Liver (tissue), 9 donors: ENCODE data around the gene PRICKLE4. TPM values are rescaled to one million over a fixed set of nuclear protein-coding genes. Genes with fewer than 3 reads are reported as not detected.

Source experiments
- DNase-seq: peaks from one replicate; pipeline ENCODE4 v3.0.0-alpha.2; 2017; ENCODE audit warnings: low spot score
- H3K27ac ChIP-seq, 2 donors: one replicate each; pipeline ENCODE4 v1.7.0; 2013; ENCODE audit warnings: inconsistent platforms in 2 of 2, low read length in 2 of 2, control low read depth in 1 of 2, low read depth in 1 of 2, mild to moderate bottlenecking in 1 of 2
- H3K27me3 ChIP-seq, 4 donors: one replicate each; pipeline versions ENCODE4 v1.6.1 to v1.7.0; 2013; ENCODE audit warnings: low read length in 3 of 4, inconsistent platforms in 1 of 4, mild to moderate bottlenecking in 1 of 4, moderate library complexity in 1 of 4; ENCODE audit not compliant: control insufficient read depth in 4 of 4, insufficient read depth in 4 of 4
- H3K36me3 ChIP-seq, 4 donors: one replicate each; pipeline versions ENCODE4 v1.6.1 to v1.7.0; 2013; ENCODE audit warnings: low read length in 3 of 4, mild to moderate bottlenecking in 3 of 4, low read depth in 1 of 4, moderate library complexity in 1 of 4; ENCODE audit not compliant: control insufficient read depth in 4 of 4, insufficient read depth in 3 of 4
- H3K4me1 ChIP-seq, 4 donors: one replicate each; pipeline versions ENCODE4 v1.6.1 to v1.7.0; 2013; ENCODE audit warnings: low read length in 3 of 4, mild to moderate bottlenecking in 3 of 4, moderate library complexity in 1 of 4; ENCODE audit not compliant: control insufficient read depth in 4 of 4, insufficient read depth in 4 of 4
- H3K4me3 ChIP-seq, 3 donors: one replicate each; pipeline versions ENCODE4 v1.6.1 to v1.7.0; 2013; ENCODE audit warnings: low read length in 3 of 3, control low read depth in 1 of 3, low read depth in 1 of 3, mild to moderate bottlenecking in 1 of 3
- H3K9ac ChIP-seq, 2 donors: one replicate each; pipeline ENCODE4 v1.7.0; 2013; ENCODE audit warnings: low read length in 2 of 2, mild to moderate bottlenecking in 2 of 2, moderate library complexity in 2 of 2, control low read depth in 1 of 2, low read depth in 1 of 2
- H3K9me3 ChIP-seq, 4 donors: one replicate each; pipeline versions ENCODE4 v1.6.1 to v1.7.0; 2013; ENCODE audit warnings: low read length in 3 of 4; ENCODE audit not compliant: control insufficient read depth in 4 of 4
- EGR1 ChIP-seq, 2 donors: IDR thresholded peaks; 2 replicates each; pipeline ENCODE4 v1.6.1; 2016 to 2018; ENCODE audit warnings: antibody characterized with exemption in 2 of 2, low read depth in 2 of 2
- FOXA1 ChIP-seq: IDR thresholded peaks from 2 replicates; pipeline ENCODE4 v1.6.1; 2016; ENCODE audit warnings: antibody characterized with exemption
- GABPA ChIP-seq, 2 donors: IDR thresholded peaks in 1 of 2; conservative IDR thresholded peaks in 1 of 2; 2 replicates each; pipeline ENCODE4 v1.6.1; 2016; ENCODE audit warnings: antibody characterized with exemption in 2 of 2, mild to moderate bottlenecking in 1 of 2, moderate library complexity in 1 of 2
- HNF4A ChIP-seq, 2 donors: conservative IDR thresholded peaks; 2 replicates each; pipeline ENCODE4 v1.6.1; 2016; ENCODE audit warnings: antibody characterized with exemption in 2 of 2, mild to moderate bottlenecking in 2 of 2
- HNF4G ChIP-seq: IDR thresholded peaks from 2 replicates; pipeline ENCODE4 v1.6.1; 2016; ENCODE audit warnings: antibody characterized with exemption
- JUND ChIP-seq, 2 donors: IDR thresholded peaks; 2 replicates each; pipeline ENCODE4 v1.6.1; 2016; ENCODE audit warnings: antibody characterized with exemption in 2 of 2
- RAD21 ChIP-seq, 2 donors: IDR thresholded peaks; 2 replicates each; pipeline ENCODE4 v1.6.1; 2016; ENCODE audit warnings: antibody characterized with exemption in 2 of 2, mild to moderate bottlenecking in 2 of 2
- TAF1 ChIP-seq: conservative IDR thresholded peaks from 2 replicates; pipeline ENCODE4 v1.6.1; 2016; ENCODE audit warnings: antibody characterized with exemption, mild to moderate bottlenecking
- YY1 ChIP-seq: IDR thresholded peaks from 2 replicates; pipeline ENCODE4 v1.6.1; 2016; ENCODE audit warnings: antibody characterized with exemption, mild to moderate bottlenecking
- WGBS: extraction: QIAGEN DNeasy Blood & Tissue Kit; methylation state at CpG from one replicate; pipeline ENCODE4 v1.1.7; 2013; 5-methylcytosine and 5-hydroxymethylcytosine counted together
- polyA plus RNA-seq, 2 donors: library from polyadenylated mRNA; stranded (reverse) in 1 of 2; unstranded in 1 of 2; fragments of 200-250 nt in 1 of 2; fragments of >200 nt in 1 of 2; fragmentation: Nextera tagmentation in 1 of 2; extraction: Ambion mirVana in 1 of 2; gene quantifications; one replicate each; pipeline versions ENCODE4 v1.2.1 to v1.2.3, GENCODE V29; 2013 to 2015
- total RNA-seq, 2 donors: library from RNA; depleted of rRNA; stranded (reverse); fragments of >200 nt; gene quantifications; one replicate each; pipeline ENCODE4 v1.2.3, GENCODE V29; 2014
- TF ChIP-seq, protein P1 (sequence below): IDR thresholded peaks from 2 replicates; pipeline ENCODE4 v1.6.1; 2016; ENCODE audit warnings: antibody characterized with exemption
- TF ChIP-seq, protein P2 (sequence below): IDR thresholded peaks from 2 replicates; pipeline ENCODE4 v1.6.1; 2016; ENCODE audit warnings: antibody characterized with exemption
- TF ChIP-seq, protein P3 (sequence below): IDR thresholded peaks from 2 replicates; pipeline ENCODE4 v1.6.1; 2016; ENCODE audit warnings: antibody characterized with exemption
- TF ChIP-seq, protein P4 (sequence below): fragments of 150-350 bp; IDR thresholded peaks from 2 replicates; pipeline ENCODE4 v1.5.1; 2017; ENCODE audit warnings: improper control_type of control experiment, low read depth, low read length; ENCODE audit not compliant: missing input control
- TF ChIP-seq, protein P5 (sequence below): IDR thresholded peaks from 2 replicates; pipeline ENCODE4 v1.6.1; 2016; ENCODE audit warnings: antibody characterized with exemption, mild to moderate bottlenecking
- donor health status: healthy.
- donor health status: healthy.
- donor health status: healthy.
- donor health status: healthy.
- donor health status: healthy.

PRICKLE4 gene
- total and polyA plus RNA-seq, 4 donors: 0.37 to 1.4 (median 0.98) TPM; not detected in 1

DNA sequence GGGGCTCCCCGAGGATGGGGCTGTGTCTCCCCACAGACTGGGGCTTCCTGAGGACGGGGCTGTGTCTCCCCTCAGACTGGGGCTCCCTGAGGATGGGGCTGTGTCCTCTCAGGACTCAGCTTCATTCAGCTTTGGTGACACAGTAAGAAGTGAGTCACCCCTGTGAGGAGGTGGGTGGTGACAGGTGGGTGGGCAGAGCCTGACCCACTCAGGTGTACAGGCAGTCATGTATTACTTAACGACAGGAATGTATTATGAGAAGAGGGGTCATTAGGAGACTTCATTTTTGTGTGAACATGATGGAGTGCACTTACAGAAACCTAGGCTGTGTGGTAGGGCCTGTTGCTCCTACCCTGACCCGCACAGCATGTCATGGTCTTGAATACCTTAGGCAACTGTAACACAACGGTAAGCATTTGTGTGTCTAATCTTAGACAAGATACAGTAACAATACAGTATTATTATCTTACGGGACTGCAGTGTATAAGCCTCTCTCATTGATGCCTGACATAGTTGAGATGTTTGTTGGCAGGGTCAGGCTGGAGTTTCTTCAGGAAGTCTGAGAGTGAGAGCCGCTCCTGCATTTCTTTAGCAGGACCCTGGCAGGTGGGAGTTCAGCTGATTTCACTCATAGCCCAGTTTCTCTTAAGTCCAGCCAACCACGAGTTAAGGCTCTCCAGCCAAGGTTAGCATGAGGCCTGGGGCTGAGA, 22.5 kb upstream of the PRICKLE4 start:
- DNase-seq: no peak
- WGBS: 85% methylated on average over 8 of the region's 8 CpGs

DNA sequence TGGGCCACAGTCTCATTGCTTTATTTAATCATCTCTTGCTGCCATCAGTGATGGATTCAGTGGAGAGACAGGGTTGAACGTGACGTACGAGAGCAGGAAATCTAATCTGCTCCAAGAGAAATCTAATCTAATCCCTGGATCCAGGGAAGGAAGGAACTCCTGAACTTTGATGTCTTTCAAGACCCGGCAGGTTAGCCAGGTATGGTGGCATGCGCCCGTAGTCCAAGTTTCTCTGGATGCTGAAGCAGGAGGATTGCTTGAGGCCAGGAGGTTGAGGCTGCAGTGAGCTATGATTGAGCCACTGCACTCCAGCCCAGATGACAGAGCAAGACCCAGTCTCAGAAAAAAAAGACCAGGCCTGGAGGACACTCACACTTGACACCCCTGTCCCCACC, 21.9 kb upstream of the PRICKLE4 start:
- no peak for DNase-seq

More for the DNA sequence above, 22.5 kb upstream of the PRICKLE4 start:
- no peaks in the 10 kb centered on the region for H3K4me1 ChIP-seq
- TF ChIP-seq, protein P1, sequence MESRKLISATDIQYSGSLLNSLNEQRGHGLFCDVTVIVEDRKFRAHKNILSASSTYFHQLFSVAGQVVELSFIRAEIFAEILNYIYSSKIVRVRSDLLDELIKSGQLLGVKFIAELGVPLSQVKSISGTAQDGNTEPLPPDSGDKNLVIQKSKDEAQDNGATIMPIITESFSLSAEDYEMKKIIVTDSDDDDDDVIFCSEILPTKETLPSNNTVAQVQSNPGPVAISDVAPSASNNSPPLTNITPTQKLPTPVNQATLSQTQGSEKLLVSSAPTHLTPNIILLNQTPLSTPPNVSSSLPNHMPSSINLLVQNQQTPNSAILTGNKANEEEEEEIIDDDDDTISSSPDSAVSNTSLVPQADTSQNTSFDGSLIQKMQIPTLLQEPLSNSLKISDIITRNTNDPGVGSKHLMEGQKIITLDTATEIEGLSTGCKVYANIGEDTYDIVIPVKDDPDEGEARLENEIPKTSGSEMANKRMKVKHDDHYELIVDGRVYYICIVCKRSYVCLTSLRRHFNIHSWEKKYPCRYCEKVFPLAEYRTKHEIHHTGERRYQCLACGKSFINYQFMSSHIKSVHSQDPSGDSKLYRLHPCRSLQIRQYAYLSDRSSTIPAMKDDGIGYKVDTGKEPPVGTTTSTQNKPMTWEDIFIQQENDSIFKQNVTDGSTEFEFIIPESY: no peak
- TF ChIP-seq HNF4A (conservative IDR thresholded peaks at IDR 0.05): no peak
- H3K4me3 ChIP-seq: no peak overlapping the region
- H3K36me3 ChIP-seq: no peaks in the 10 kb centered on the region
- no peak overlapping the region for H3K27ac ChIP-seq
- H3K9me3 ChIP-seq: no peaks in the 10 kb centered on the region
- H3K27me3 ChIP-seq: no peaks in the 10 kb centered on the region
- H3K9ac ChIP-seq: no peak overlapping the region

More for the DNA sequence above, 21.9 kb upstream of the PRICKLE4 start:
- Histone ChIP-seq H3K36me3 (no peaks in the 10 kb centered on the region), H3K9me3 (no peaks in the 10 kb centered on the region), H3K27ac (no peak overlapping the region), H3K27me3 (no peaks in the 10 kb centered on the region), H3K4me3 (no peak overlapping the region), H3K9ac (no peak overlapping the region), H3K4me1 (no peaks in the 10 kb centered on the region)
- TF ChIP-seq, protein P2, sequence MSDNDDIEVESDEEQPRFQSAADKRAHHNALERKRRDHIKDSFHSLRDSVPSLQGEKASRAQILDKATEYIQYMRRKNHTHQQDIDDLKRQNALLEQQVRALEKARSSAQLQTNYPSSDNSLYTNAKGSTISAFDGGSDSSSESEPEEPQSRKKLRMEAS: no peak
- TF ChIP-seq FOXA1 (no peak), JUND (IDR thresholded peaks at IDR 0.05) (no peak), EGR1 (IDR thresholded peaks at IDR 0.05; ENCODE audit: low read depth in 2 of 2) (no peak), TAF1 (no peak), RAD21 (IDR thresholded peaks at IDR 0.05) (no peak), GABPA (IDR thresholded peaks at IDR 0.05 in 1 of 2, conservative IDR thresholded peaks at IDR 0.05 in 1 of 2) (no peak), YY1 (no peak), HNF4G (no peak)
- TF ChIP-seq, protein P3, sequence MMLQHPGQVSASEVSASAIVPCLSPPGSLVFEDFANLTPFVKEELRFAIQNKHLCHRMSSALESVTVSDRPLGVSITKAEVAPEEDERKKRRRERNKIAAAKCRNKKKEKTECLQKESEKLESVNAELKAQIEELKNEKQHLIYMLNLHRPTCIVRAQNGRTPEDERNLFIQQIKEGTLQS: no peak
- TF ChIP-seq, protein P4, sequence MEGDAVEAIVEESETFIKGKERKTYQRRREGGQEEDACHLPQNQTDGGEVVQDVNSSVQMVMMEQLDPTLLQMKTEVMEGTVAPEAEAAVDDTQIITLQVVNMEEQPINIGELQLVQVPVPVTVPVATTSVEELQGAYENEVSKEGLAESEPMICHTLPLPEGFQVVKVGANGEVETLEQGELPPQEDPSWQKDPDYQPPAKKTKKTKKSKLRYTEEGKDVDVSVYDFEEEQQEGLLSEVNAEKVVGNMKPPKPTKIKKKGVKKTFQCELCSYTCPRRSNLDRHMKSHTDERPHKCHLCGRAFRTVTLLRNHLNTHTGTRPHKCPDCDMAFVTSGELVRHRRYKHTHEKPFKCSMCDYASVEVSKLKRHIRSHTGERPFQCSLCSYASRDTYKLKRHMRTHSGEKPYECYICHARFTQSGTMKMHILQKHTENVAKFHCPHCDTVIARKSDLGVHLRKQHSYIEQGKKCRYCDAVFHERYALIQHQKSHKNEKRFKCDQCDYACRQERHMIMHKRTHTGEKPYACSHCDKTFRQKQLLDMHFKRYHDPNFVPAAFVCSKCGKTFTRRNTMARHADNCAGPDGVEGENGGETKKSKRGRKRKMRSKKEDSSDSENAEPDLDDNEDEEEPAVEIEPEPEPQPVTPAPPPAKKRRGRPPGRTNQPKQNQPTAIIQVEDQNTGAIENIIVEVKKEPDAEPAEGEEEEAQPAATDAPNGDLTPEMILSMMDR: no peak
- TF ChIP-seq, protein P5, sequence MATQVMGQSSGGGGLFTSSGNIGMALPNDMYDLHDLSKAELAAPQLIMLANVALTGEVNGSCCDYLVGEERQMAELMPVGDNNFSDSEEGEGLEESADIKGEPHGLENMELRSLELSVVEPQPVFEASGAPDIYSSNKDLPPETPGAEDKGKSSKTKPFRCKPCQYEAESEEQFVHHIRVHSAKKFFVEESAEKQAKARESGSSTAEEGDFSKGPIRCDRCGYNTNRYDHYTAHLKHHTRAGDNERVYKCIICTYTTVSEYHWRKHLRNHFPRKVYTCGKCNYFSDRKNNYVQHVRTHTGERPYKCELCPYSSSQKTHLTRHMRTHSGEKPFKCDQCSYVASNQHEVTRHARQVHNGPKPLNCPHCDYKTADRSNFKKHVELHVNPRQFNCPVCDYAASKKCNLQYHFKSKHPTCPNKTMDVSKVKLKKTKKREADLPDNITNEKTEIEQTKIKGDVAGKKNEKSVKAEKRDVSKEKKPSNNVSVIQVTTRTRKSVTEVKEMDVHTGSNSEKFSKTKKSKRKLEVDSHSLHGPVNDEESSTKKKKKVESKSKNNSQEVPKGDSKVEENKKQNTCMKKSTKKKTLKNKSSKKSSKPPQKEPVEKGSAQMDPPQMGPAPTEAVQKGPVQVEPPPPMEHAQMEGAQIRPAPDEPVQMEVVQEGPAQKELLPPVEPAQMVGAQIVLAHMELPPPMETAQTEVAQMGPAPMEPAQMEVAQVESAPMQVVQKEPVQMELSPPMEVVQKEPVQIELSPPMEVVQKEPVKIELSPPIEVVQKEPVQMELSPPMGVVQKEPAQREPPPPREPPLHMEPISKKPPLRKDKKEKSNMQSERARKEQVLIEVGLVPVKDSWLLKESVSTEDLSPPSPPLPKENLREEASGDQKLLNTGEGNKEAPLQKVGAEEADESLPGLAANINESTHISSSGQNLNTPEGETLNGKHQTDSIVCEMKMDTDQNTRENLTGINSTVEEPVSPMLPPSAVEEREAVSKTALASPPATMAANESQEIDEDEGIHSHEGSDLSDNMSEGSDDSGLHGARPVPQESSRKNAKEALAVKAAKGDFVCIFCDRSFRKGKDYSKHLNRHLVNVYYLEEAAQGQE: no peak
- WGBS: 87% methylated on average over 6 of the region's 6 CpGs
